Amniotic stem cell (primary cell): ENCODE data around the gene ERAL1.
"Not testable (repeated sequence)": the region's sequence is repeated elsewhere in the genome, so short reads cannot be mapped to it uniquely, and the experiment has no call there.

Experiments
- DNase-seq: peaks from one replicate; lab custom pipeline; 2025; lab: John Stamatoyannopoulos, UW

Gene ERAL1

DNA sequence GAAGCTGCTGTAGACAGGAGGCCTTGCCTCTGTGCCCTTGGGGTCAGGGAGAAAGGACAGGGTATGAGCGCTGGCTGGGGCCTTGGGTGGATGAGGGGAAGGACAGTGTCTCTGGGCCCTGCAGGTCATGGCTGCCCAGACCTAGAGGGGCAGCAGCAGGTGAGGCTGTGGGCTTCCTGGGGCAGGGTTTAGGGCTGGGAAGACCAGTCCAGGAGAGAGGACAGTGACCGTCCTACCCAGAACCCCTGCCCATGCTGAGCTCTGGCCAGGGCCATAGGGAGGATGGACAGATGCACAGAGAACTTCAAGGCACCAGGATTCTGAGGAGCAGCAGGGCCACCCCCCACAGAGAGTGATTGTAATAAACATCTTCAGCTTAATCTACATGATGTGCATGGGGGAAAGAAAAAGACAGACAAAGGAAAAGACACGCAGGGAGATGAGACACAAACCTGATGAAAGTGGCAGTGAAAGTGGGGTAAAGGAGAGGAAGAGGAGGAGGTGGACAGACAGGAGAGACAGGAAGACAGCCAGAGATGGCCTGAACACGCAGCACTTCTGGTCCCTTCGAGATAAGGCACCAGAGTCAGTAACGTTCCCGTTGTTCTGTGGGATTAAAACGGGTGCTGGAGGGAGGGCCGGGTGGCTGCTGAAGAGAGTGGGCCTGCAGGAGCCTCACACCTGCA lies 25.2 kb downstream of the ERAL1 start:
- no peak for DNase-seq

DNA sequence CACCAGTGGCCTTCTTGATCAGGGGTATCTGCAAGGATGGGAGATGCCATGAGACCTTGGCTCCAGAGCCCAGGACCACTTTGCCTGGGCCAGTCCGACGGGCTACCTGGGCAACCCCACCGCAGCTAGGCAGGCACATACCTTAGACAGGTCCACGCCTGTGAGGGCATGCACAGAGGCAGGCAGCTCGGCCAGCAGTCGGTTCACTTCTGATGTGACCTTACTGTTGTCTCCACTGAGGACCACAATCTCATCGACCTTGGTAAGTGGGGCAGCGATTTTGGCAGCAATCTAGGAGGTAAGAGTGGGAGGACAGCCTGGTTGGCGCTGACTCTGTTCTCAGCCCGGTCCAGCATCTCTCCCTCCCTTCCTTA lies 25.7 kb downstream of the ERAL1 start:
- no peak for DNase-seq

DNA sequence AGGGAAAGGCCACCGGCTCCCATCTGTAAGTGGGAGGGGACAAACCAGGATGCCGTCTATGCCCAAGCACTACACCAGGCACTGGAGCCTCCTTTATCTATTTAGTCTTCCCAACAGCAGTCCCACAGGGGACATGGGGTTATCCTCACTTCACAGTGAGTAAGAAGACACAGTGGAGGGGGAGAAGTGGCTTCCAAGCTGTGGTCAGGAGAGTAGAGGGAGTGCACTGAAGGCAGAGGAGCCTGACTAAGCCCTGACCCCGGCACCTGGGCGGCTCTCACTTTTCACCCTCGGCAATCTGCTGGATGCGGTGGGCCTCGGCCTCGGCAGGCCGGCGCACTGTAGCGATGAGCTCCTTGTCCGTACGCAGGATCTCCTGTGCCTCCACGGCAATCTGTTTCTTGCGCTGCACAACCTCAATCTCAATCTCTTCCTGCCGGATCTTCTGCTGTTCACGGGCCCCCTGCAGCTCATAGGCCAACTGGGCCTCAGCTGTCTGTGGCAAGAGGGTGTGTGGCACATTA lies 26.8 kb downstream of the ERAL1 start:
- no peak for DNase-seq

DNA sequence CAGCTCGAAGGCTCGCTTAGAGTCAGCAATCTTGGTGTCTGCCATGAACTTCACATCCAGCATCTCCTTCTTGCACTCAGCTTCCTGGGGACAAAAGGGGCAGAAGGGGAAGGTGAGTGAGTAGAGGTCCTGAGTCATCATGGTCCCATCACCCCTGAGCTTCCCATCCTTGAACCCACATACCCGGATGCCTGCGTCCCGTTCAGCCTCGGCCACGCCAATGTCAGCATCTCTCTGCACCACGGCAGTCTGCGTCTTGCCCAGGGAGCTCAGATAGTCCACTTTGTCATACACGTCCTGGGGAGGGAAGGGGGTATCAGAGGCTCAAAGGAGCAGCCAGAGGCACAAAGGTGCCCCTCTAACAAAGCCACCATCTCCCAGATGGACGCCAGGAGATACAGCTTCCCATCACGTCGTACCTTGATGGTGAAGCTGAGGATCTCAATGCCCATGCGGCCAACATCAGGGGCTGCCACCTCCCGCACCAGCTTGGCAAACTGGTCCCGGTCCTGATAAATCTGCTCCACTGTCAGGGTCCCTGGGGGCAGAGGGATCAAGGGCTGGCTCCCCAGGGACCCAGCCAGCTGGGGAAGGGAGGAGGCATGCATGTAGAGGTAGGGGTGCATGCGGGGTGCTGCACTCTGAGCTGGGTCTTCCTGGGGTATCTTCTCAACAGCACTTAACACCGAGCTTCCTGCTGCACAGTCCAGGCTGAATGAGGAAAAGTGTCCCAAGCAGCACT lies 27.5 kb downstream of the ERAL1 start:
- DNase-seq: no peak

DNA sequence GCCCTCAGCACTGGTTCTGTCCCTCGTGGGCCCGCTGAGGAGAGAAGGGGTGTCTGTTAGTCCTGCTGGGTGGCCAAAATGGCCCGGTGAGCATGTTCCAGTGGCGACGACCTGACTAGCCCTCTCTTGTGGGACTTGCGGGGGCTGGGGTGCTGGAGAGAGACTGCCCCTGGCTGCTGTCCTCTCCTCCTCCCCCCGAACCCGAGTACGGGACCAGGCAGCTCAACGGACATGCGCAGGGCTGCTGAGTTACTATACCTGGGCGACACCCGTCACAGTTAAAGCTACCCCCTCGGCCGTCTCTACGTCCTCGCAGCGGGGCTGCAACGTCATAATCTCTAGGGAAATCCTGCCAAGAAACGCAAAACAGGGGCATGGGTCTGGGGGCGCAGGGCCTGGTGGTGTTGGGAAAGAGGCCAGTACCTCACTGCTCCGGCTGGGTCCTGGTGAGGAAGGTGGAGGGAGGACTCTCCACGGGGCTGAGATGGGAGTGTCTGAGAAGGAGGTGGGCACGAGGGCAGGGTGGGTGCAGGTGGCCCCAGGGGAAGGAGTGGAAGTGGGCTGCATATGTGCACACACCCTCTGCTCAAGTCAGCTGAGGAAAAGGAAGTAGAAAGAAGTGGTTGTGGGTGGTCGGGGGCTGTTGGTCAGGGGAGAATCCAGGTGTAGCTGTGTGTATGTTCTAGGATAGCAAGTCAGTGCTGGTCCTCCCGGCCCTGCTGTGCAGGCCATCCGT lies 29.3 kb downstream of the ERAL1 start:
- no peak for DNase-seq

DNA sequence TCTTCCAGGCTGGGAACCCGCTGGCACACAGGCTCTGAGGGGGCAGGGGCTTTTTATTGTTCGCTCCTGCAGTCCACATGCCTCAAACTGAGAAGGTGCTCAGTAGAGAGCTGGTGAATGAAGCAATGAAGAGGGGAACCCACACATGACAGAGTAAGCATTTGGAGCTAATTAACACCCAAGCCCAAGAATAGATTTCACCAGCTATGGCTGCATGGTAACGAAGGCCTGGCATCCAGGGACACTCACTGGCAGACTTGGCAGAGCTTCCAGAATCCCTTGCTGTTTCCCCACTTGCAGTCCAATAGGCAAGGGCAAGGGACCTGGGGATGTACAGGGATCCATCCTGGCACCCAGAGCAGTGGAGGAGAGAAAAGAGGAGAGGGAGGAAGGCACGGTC lies 30.5 kb downstream of the ERAL1 start:
- no peak for DNase-seq

DNA sequence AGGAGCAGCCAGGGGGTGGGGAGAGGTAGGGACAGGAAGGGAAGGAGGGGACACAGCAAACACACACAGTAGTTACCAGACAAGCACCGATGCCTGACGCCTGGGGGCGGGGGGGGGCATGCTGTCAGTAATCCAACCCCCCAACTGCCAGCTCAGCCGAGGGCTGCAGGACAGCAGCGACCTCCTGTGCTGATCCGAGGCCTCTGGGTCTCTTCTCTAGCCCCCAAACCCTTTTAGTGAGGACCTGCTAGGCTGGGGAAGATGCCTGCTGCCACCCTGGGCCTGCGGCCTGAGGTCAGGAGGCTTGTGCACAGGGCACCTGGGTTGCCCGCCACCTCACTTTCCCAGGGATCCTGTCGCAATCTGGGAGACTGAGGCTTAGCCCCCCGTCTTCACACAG lies 31.1 kb downstream of the ERAL1 start:
- DNase-seq: no peak

DNA sequence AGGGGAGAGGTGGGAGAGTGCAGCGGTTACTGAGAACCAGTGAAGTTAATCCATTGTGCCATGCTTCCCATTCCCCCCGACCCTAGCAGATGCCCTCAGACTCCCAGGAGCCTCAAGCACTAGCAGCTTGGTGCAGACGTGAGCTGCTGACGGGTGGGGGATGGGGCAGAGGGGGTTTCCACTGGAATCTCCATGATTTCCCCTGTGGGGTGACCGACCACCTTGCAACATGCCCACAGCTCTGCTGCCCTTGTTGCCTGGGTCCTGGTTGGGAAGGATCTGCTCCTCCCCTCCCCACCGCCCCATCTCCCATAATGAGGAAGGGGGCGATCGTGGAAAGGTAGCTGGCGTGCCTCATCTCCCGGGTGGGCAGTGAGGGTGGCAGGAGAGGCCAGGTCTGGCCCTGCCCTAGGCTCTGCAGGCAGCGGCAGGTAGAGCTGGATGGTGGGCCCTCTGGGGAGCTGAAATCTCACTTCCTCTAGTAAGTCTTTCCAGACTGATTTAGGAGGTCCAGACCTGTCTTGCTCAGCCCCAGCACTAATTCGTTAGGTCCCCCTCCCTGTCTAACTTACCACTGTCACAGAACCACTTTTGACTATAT lies 33.2 kb downstream of the ERAL1 start:
- no peak for DNase-seq

DNA sequence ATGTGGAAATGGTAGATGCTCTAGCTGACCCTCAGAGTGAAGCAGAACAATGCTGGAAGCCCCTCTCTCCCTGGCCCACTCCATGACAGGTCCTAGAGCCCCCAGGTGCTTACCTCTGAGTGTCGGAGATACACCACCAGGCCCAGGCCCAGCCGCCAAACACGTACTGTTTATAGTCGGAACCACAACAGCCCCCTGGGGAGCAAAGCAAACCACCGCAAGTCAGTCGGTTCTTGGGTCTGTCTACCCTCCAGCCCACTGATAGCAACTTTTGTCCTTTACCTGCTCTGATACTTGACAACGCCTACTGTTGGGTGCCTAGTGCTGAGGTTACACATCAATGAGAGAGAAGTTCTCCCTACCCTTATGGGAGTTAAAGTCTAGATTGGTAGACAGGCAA lies 34.0 kb downstream of the ERAL1 start:
- DNase-seq: no peak

DNA sequence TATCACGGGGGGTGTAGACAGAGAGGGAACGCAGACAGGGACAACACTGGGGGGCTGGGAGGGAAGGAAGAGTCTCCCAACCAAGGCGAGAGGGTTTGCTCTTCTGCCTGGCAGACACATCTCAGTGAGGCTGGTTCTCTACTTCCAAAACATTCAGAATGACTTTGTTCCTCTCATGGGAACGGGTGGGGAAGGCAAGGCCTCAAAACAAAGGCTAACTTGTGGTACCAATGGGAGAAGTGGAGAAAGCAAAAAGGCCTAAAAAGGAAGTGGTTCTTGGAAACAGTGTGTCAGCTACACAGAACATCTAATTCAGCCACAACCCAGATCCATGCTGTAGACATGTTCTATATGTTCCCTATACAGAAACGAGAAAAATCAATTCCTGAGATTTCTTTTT lies 35.2 kb downstream of the ERAL1 start:
- no peak for DNase-seq

DNA sequence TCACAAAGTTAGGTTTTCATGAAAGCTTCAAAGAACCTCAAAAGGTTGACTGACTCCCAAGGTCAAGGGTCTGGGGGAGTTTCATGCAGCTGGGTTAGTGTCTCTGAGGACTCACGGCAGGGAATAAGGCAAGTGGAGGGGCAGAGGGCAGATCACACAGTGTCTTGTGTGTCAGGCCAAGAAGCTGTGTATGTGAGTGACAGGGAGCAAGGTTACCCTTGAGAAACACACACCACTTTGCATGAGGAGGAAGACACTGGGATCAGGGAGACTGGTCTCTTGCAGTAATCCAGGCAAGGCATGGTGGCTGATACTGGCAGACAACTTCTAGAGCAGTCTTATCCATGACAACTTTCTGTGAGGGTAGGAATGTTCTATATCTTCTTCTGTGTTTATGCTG lies 36.4 kb downstream of the ERAL1 start:
- DNase-seq: no peak

DNA sequence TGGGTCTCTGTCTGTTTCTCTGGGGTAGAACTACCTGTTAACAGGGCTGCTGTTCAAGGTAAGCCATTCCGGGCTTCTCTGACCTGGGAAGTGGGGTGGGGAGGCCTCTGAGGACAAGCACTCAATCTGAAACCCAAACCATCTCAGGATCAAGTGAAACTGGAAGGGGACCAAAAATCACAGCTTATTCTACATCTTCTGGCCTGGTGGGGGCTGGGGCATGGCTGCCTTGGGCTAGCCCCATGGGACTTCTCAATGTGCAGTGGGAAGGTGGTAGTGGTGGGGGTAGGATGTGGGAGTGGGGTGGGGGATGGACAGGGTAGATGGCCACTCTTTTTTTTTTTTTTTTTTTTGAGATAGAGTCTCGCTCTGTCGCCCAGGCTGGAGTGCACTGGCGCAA lies 37.2 kb downstream of the ERAL1 start:
- no peak for DNase-seq

DNA sequence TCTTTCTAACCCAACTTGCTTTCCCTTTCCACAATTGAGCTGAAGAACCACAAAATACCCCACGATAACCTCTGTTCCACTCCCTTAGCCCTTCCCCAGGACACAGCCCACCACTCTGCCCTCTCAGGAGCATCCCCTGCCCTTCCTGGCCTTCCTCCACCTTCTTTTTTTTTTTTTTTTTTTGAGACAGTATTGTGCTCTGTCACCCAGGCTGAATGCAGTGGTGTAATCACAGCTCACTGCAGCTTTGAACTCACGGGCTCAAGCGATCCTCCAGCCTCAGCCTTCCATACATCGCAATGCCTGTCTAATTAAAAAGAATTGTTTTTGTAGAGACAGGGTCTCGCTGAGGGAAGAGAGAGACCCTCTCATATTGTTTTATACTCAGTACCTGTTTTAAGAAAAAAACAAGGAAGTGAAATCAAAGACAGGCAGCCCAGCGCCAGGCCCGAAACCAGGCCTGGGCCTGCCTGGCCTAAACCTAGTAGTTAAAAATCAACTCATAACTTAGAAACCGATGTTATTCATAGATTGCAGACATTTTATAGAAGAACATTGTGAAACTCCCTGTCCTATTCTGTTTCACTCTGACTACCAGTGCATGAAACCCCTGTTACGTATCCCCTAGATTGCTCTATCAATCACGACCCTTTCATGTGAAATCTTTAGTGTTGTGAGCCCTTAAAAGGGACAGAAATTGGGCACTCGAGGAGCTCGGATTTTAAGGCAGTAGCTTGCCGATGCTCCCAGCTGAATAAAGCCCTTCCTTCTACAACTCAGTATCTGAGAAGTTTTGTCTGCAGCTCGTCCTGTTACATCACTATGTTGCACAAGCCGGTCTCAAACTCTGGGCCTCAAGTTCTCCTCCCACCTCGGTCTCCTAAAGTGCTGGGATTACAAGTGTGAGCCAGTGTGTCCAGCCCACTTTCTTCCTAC lies 38.7 kb downstream of the ERAL1 start:
- not testable (repeated sequence) for DNase-seq

DNA sequence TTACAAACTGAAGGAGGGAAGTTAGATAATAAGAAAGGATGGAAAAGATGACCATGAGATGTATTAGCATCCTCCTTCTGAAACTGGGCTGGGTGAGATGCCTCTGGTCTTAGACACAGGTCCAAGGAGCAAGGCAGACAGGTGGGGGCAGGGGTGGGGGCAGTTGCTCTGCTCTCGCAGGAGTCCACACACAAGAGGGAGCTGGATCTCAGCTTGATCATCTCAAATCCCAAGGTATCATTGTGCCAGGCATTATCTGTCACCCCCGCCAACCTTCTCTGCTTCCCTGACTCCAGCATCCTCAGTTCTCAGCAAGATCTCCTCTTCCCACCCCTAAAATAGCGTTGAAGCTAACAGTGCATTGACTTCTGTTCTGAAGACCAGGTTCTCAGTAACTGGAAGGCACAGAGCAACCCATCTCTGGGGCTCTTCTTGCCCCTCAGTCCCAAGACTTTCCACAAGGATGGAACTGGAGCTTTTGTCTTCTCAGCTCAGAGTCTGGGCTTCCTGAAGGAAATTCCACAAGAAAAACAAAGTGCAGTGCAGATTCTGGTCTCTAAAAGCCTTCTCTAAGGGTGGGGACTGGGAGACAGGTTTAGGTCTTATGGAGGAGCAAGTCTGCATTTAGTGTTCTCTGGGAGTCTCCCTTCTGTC lies 41.1 kb downstream of the ERAL1 start:
- DNase-seq: no peak

DNA sequence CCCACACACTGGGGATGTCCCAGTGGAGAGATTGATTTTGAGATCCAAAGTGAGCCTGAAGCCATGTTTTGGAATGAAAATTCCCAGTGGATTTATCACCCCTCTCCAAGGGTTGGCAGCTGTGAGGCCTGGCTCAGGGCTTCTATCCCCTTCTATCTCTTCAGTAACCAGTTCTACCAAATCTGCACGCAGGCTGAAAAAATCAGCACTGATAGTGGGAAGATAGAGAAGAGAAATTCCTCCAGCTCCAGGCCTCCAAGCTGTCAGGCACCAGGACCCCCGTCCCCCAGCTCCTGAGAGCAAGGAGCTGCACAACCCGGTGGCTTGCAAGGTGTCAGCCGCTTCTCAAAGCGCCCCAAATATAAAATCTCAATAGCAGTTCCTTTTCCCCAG lies 41.7 kb downstream of the ERAL1 start:
- DNase-seq: no peak

DNA sequence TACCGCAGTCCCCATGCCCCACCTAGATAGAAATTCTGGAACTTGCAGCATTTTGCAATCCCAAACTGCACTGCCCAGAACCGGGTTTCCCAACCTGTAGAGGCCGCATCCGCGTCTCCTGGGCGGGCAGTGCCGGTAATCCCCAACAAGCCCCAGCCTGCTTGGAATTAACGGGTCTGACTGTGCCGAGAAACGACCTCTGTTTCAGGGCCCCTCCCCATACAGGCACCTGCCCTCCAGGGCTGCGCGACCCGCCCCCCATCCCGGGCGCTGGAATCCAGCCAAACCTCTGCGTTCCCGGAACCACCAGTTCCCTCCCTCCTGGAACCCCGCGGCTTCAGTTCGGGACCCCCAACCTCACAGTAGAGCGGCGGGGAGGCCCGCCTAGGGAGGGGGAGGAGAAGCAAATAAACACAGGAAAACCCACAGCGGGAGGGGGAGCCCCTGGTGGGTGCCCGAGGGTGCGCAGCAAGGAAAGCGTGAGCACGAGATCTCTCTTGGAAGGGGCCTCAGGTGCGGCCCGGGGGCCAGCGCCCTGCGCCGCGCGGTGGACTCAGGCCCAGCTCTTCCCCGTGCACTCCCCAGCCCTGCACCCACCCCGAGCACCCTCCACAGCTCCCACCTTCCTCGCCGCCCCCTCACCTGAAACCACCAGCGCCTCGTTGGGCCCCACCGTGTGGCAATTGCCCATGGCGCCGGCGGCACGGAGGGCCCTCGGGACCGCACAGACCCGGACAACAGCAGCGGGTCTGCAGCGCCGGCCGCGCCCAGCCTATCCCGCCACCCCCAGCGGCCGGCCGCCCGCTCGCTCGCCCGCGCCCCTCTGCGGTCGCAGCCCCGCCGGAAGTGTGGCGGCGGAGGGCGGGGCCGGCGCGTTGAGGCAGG lies 42.3 kb downstream of the ERAL1 start, which contains the start of gene FLOT2:
Gene FLOT2 (minus strand): TSS at position 850 of the 885 bp plus-strand sequence. CDS start 159 bp downstream, at position 691.
- DNase-seq: no peak

DNA sequence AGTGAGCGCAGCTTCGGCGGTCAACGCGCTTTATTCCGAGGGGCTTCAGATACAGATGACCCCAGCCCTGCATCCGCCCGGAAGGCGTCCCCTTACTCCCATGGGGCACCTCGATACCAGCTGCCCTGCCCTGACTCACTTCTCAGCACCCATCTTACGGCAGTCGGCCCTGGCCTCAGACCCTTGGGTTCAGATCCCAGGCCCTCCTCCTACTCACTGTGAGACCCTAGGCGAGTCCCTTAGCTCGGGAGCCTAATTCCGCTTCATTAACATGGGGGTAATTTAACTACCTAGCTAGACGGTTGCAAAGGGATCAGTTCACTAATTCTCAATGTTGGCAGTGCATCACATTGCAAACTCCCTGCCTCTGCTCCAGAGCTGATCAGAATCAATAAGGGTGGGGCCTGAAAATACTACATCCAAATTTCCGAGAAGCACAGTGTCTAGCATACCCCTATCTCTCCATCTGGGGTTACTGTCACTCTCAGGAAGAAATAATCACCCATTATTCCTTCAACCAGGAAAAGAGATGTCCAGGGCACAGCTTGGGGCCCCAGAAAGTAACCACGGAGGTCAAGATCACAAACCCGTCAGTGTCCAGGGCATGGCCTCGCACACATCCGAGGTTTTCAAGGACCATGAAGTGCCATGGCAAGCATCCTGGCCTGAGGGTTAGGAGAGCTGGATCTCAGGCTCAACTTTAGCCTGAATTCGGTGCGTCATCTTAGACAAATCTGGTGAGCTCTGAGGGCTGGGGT lies 43.1 kb downstream of the ERAL1 start:
- no peak for DNase-seq

DNA sequence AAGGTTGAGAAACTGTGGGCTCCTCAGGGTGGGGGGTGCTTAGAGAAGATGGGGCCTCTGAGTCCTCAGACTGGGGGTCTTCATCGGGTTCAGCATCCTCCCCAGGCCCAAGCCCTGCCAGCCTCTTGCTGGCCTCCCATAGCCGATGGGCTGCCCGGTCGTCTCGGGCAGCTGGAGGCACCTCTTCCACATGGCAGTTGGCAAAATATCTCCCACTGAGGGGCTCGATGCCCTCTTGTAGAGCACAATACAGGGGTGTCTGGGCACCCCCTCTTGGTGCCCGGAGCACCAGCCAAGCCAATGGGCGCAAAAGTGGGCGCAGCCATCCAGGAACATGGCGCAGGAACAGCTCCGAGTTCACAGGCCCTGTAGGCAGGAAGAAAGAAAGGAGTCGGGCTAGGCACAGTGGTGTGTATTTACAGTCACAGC lies 43.7 kb downstream of the ERAL1 start:
- no peak for DNase-seq
